Measurements from ENCODE around the gene PTPRS.
"Not testable (repeated sequence)": the region's sequence is repeated elsewhere in the genome, so short reads cannot be mapped to it uniquely, and the experiment has no call there.

The PTPRS gene

GRCh38 chr19:5340637-5341447 lies at the start of gene PTPRS:
Gene PTPRS (minus strand): TSS chr19:5340812. CDS start chr19:5286140, 54,672 bp downstream.
- Mint-ChIP-seq H3K4me3 (peak within 1 kb of the TSS; percentile 69 to 86), H3K4me1 (peaks cover 33% of the 10 kb centered on the region), H3K27ac (peak within 1 kb of the TSS in 1 of 2 donors; percentile 91), H3K9me3 (no peaks in the 10 kb centered on the region), H3K27me3 (peaks cover 72% of the 10 kb centered on the region)
- ATAC-seq (peak; percentile 76), DNase-seq (peak; percentile 67 to 69)

- Mint-ChIP-seq H3K27me3 (peaks cover 74% of the 10 kb centered on the region), H3K27ac (no peak overlapping the region)
- no peak for ATAC-seq
Measured at GRCh38 chr19:5389353-5389752, 48.7 kb upstream of the PTPRS start.

GRCh38 chr19:5387472-5387871 lies 46.9 kb upstream of the PTPRS start:
- Mint-ChIP-seq H3K4me1 (no peaks in the 10 kb centered on the region), H3K4me3 (no peak overlapping the region), H3K27me3 (peaks cover 55% of the 10 kb centered on the region), H3K9me3 (peaks cover 35 to 41% of the 10 kb centered on the region in 2 donors), H3K27ac (no peak overlapping the region)
- DNase-seq (no peak), ATAC-seq (no peak)

More at GRCh38 chr19:5389353-5389752, 48.7 kb upstream of the PTPRS start:
- DNase-seq = no peak
- H3K4me1 Mint-ChIP-seq = no peaks in the 10 kb centered on the region
- H3K9me3 Mint-ChIP-seq = peaks cover 21 to 26% of the 10 kb centered on the region in 2 donors
- H3K4me3 Mint-ChIP-seq = no peak overlapping the region

- ATAC-seq (no peak), DNase-seq (no peak)
- Mint-ChIP-seq H3K4me3 (no peak overlapping the region), H3K27ac (no peak overlapping the region), H3K9me3 (peaks cover 36 to 47% of the 10 kb centered on the region in 2 donors), H3K27me3 (peaks cover 48% of the 10 kb centered on the region), H3K4me1 (no peaks in the 10 kb centered on the region)
Measured at GRCh38 chr19:5386841-5387240, 46.2 kb upstream of the PTPRS start.

- Mint-ChIP-seq H3K27me3 (peaks cover 33% of the 10 kb centered on the region), H3K9me3 (peaks cover 25 to 33% of the 10 kb centered on the region in 2 donors)
- H3K4me1 Mint-ChIP-seq, ATAC-seq, DNase-seq, H3K27ac Mint-ChIP-seq, H3K4me3 Mint-ChIP-seq: not testable (repeated sequence)
Measured at GRCh38 chr19:5381197-5381596, 40.6 kb upstream of the PTPRS start.

- DNase-seq (no peak), ATAC-seq (no peak)
- Mint-ChIP-seq H3K27me3 (peaks cover 29% of the 10 kb centered on the region), H3K9me3 (peaks cover 25 to 33% of the 10 kb centered on the region in 2 donors), H3K27ac (no peak overlapping the region), H3K4me1 (no peaks in the 10 kb centered on the region), H3K4me3 (no peak overlapping the region)
Measured at GRCh38 chr19:5380215-5380919, 39.8 kb upstream of the PTPRS start.

- peaks cover 36% of the 10 kb centered on the region for H3K27me3 Mint-ChIP-seq
- H3K27ac Mint-ChIP-seq = peak overlapping the region in 1 of 2 donors; percentile 78
- DNase-seq (no peak), ATAC-seq (no peak)
- peaks cover 4 to 6% of the 10 kb centered on the region in 2 donors for H3K9me3 Mint-ChIP-seq
- no peak overlapping the region for H3K4me3 Mint-ChIP-seq
- no peaks in the 10 kb centered on the region for H3K4me1 Mint-ChIP-seq
Measured at GRCh38 chr19:5376928-5377327, 36.3 kb upstream of the PTPRS start.

GRCh38 chr19:5372572-5373200 lies 32.1 kb upstream of the PTPRS start:
- Mint-ChIP-seq H3K9me3 (no peaks in the 10 kb centered on the region), H3K27ac (no peak overlapping the region), H3K27me3 (peaks cover 29% of the 10 kb centered on the region), H3K4me1 (no peaks in the 10 kb centered on the region), H3K4me3 (no peak overlapping the region)
- ATAC-seq = no peak
- no peak for DNase-seq

- Mint-ChIP-seq H3K9me3 (no peaks in the 10 kb centered on the region), H3K27ac (no peak overlapping the region), H3K4me3 (no peak overlapping the region), H3K4me1 (no peaks in the 10 kb centered on the region), H3K27me3 (peaks cover 10% of the 10 kb centered on the region)
- ATAC-seq (peak; percentile 78), DNase-seq (peak; percentile 59 to 64)
Measured at GRCh38 chr19:5369962-5370367, 29.4 kb upstream of the PTPRS start.

- H3K27me3 Mint-ChIP-seq = peaks cover 4% of the 10 kb centered on the region
- no peaks in the 10 kb centered on the region for H3K4me1 Mint-ChIP-seq
- no peaks in the 10 kb centered on the region for H3K9me3 Mint-ChIP-seq
- H3K4me3 Mint-ChIP-seq = no peak overlapping the region
- no peak for DNase-seq
- ATAC-seq = no peak
- H3K27ac Mint-ChIP-seq = no peak overlapping the region
Measured at GRCh38 chr19:5369304-5369703, 28.7 kb upstream of the PTPRS start.

- H3K9me3 Mint-ChIP-seq = no peaks in the 10 kb centered on the region
- ATAC-seq = no peak
- H3K27ac Mint-ChIP-seq = no peak overlapping the region
- DNase-seq = no peak
- no peaks in the 10 kb centered on the region for H3K27me3 Mint-ChIP-seq
- H3K4me3 Mint-ChIP-seq = no peak overlapping the region
- H3K4me1 Mint-ChIP-seq = no peaks in the 10 kb centered on the region
Measured at GRCh38 chr19:5367530-5368133, 27.0 kb upstream of the PTPRS start.

- no peaks in the 10 kb centered on the region for H3K4me1 Mint-ChIP-seq
- ATAC-seq (no peak), DNase-seq (no peak)
- no peak overlapping the region for H3K27ac Mint-ChIP-seq
- H3K9me3 Mint-ChIP-seq = no peaks in the 10 kb centered on the region
- H3K4me3 Mint-ChIP-seq = no peak overlapping the region
- no peaks in the 10 kb centered on the region for H3K27me3 Mint-ChIP-seq
Measured at GRCh38 chr19:5365905-5366304, 25.3 kb upstream of the PTPRS start.

- no peak for ATAC-seq
- no peaks in the 10 kb centered on the region for H3K9me3 Mint-ChIP-seq
- no peak for DNase-seq
- H3K27ac Mint-ChIP-seq = no peak overlapping the region
- no peak overlapping the region for H3K4me3 Mint-ChIP-seq
- peaks cover 10% of the 10 kb centered on the region for H3K27me3 Mint-ChIP-seq
- no peaks in the 10 kb centered on the region for H3K4me1 Mint-ChIP-seq
Measured at GRCh38 chr19:5364674-5365073, 24.1 kb upstream of the PTPRS start.

GRCh38 chr19:5361839-5362238 lies 21.2 kb upstream of the PTPRS start:
- H3K4me1 Mint-ChIP-seq, ATAC-seq: not testable (repeated sequence)

GRCh38 chr19:5361407-5361806 lies 20.8 kb upstream of the PTPRS start:
- H3K4me1 Mint-ChIP-seq = no peaks in the 10 kb centered on the region
- H3K27me3 Mint-ChIP-seq = peaks cover 43% of the 10 kb centered on the region
- no peak overlapping the region for H3K27ac Mint-ChIP-seq
- no peak overlapping the region for H3K4me3 Mint-ChIP-seq
- H3K9me3 Mint-ChIP-seq = no peaks in the 10 kb centered on the region
- ATAC-seq (no peak), DNase-seq (no peak)

More at GRCh38 chr19:5361839-5362238, 21.2 kb upstream of the PTPRS start:
- DNase-seq, H3K4me3 Mint-ChIP-seq, H3K9me3 Mint-ChIP-seq, H3K27ac Mint-ChIP-seq: not testable (repeated sequence)
- peaks cover 39% of the 10 kb centered on the region for H3K27me3 Mint-ChIP-seq

Data from stimulated activated naive CD8-positive, alpha-beta T cell treated with anti-CD3 and anti-CD28 coated beads, Interleukin-15, amount 100 ng/mL, for 72 hours (primary cell).